ENCODE data around the gene ZNF234. TPM values are rescaled to one million over a fixed set of nuclear protein-coding genes. Genes with fewer than 3 reads are reported as not detected.
A peak's percentile ranks its signal among the peaks of the same experiment; 100 is the strongest.
"Not testable (repeated sequence)": the region's sequence is repeated elsewhere in the genome, so short reads cannot be mapped to it uniquely, and the experiment has no call there.

ZNF234 gene
- total RNA-seq, 2 donors from 2014 or later, result 9.0 TPM

DNA sequence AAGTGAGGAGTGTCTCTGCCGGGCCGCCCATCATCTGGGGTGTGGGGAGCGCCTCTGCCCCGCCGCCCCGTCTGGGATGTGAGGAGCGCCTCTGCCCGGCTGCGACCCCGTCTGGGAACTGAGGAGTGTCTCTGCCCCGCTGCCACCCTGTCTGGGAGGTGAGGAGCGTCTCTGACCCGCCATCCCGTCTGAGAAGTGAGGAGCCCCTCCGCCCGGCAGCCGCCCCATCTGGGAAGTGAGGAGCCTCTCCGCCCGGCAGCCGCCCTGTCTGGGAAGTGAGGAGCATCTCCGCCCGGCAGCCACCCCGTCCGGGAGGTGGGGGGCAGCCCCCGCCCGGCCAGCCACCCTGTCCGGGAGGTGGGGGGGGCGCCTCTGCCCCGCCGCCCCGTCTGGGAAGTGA lies 62.5 kb downstream of the ZNF234 start:
- peaks cover 19 to 27% of the 10 kb centered on the region in 2 donors for H3K27me3 Mint-ChIP-seq
- H3K4me1 Mint-ChIP-seq (ENCODE audit: low read depth in 2 of 2), result peaks cover 9 to 11% of the 10 kb centered on the region in 2 donors
- not testable (repeated sequence) for DNase-seq (ENCODE audit: low spot score); H3K4me3 Mint-ChIP-seq; H3K9me3 Mint-ChIP-seq; ATAC-seq; H3K27ac Mint-ChIP-seq
- peaks cover 31% of the 10 kb centered on the region for H3K36me3 Mint-ChIP-seq

DNA sequence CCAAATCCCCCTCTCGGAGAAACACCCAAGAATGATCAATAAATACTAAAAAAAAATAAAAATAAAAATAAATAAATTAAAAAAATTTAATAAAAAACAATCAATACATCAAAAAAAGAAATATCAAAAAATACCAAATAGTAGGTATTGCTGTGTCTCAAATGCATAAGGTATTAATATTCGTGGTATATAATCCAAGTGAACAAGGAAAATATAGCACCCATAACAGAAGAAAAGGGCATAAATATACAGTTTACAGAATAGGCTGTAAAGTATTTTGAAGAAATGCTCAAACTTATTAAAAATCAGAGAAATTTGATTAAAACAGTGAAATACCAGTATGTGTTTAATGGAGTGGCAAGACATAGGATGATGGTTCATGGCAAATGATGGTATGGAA lies 63.4 kb downstream of the ZNF234 start:
- H3K9me3 Mint-ChIP-seq, result peaks cover 6% of the 10 kb centered on the region
- peaks cover 13 to 27% of the 10 kb centered on the region in 2 donors for H3K27me3 Mint-ChIP-seq
- no peak overlapping the region for H3K27ac Mint-ChIP-seq
- H3K4me3 Mint-ChIP-seq, result no peak overlapping the region
- no peak for ATAC-seq
- peaks cover 31% of the 10 kb centered on the region for H3K36me3 Mint-ChIP-seq
- no peak for DNase-seq (ENCODE audit: low spot score)
- peaks cover 9 to 11% of the 10 kb centered on the region in 2 donors for H3K4me1 Mint-ChIP-seq (ENCODE audit: low read depth in 2 of 2)

DNA sequence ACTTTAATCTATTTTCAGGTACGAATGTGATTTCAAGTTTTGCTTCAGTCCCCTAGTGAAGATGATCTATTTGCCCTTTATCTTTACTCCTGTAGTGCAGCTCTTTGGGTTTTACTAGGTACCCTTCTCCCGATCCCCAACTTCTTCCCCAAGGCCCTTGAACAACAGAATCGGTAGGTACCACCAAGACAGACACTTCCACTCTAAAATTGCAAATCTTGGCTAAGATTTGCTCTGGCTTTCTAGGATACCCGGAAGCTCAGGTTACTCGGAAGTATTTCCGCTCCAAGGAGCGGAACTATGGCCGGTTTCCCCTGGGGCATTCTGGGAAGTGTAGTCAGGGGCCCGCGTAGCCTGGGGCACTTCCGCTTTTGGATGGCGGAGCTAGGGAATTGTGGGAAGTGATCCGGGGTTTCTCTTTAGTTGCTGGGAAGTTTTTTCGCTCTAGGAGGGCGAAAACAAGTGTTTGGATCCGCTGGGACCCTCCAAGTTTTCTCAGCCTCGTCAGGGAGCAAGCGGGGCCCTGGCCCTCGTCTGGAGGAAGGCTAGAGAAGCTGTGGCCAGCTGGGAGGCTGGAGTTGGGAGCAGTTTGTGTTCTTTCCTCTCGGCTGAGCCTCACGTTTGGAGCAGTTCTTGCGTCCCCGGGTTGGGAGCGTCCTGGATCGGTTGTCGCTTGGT lies 65.9 kb downstream of the ZNF234 start:
- DNase-seq (ENCODE audit: low spot score) (peak; percentile 87), ATAC-seq (peak; percentile 97 to 99)
- Mint-ChIP-seq H3K27ac (peak overlapping the region; percentile 84 to 94), H3K4me3 (peak overlapping the region; percentile 85), H3K4me1 (ENCODE audit: low read depth in 2 of 2) (peaks cover 9 to 15% of the 10 kb centered on the region in 2 donors), H3K9me3 (peaks cover 10% of the 10 kb centered on the region), H3K27me3 (peaks cover 10 to 23% of the 10 kb centered on the region in 2 donors), H3K36me3 (peaks cover 26% of the 10 kb centered on the region)

Other genes with a start within 250 kb of the ZNF234 start
- gene ZNF45, start 206.3 kb upstream of the ZNF234 start, total RNA-seq, result 10 to 100 TPM; 15.1 to 15.6 TPM
- 1 to 10 TPM; 3.7 to 5.1 TPM for gene ZNF221, start 190.3 kb upstream of the ZNF234 start, total RNA-seq
- 1 to 10 TPM; 6.3 to 7.4 TPM for gene ZNF155, start 157.4 kb upstream of the ZNF234 start, total RNA-seq
- gene ZNF230, start 138.6 kb upstream of the ZNF234 start, total RNA-seq, result 10 to 100 TPM in 1 of 2 donors, 1 to 10 TPM in 1; 6.6 to 11.7 TPM
- 1 to 10 TPM; 2.2 to 4.8 TPM for gene ZNF222, start 116.2 kb upstream of the ZNF234 start, total RNA-seq
- gene ZNF223, start 89.5 kb upstream of the ZNF234 start, total RNA-seq, result 1 to 10 TPM in 1 of 2 donors, under 1 TPM in 1; 0.67 to 2.5 TPM
- 1 to 10 TPM; 1.6 to 1.8 TPM for gene ZNF284, start 69.4 kb upstream of the ZNF234 start, total RNA-seq
- 10 to 100 TPM; 29.0 to 36.1 TPM for gene ZNF224, start 47.2 kb upstream of the ZNF234 start, total RNA-seq
- 1 to 10 TPM; 4.7 to 5.4 TPM for gene ZNF225, start 28.2 kb upstream of the ZNF234 start, total RNA-seq
- gene ZNF226, start 23.5 kb downstream of the ZNF234 start, total RNA-seq, result 10 to 100 TPM; 10.6 to 11.8 TPM
- 10 to 100 TPM; 25.9 to 26.0 TPM for gene ZNF227, start 71.0 kb downstream of the ZNF234 start, total RNA-seq
- gene ZNF233, start 118.3 kb downstream of the ZNF234 start, total RNA-seq, result not detected
- gene ZNF235, start 163.5 kb downstream of the ZNF234 start, total RNA-seq, result 1 to 10 TPM; 8.3 to 9.0 TPM
- gene ZNF112, start 215.1 kb downstream of the ZNF234 start, total RNA-seq, result not detected

Data from natural killer cell treated with Interleukin-12 subunit alpha and Interleukin-12 subunit beta and Interleukin-15 and Interleukin-18, amount 100 ng/mL, for 72 hours (primary cell).